Mammary epithelial cell (primary cell): ENCODE data around the gene LASP1.

Experiments
- CTCF ChIP-seq, 2 donors: IDR thresholded peaks in 1 of 2; conservative IDR thresholded peaks in 1 of 2; 2 replicates each; pipeline ENCODE4 v1.5.1; 2011 to 2012; ENCODE audit warnings: inconsistent platforms in 2 of 2, low read length in 2 of 2, mild to moderate bottlenecking in 2 of 2, control low read depth in 1 of 2, low read depth in 1 of 2; ENCODE audit not compliant: insufficient read depth in 1 of 2; ENCODE audit errors: extremely low read depth in 1 of 2
- EZH2 ChIP-seq: IDR thresholded peaks from 2 replicates; pipeline ENCODE4 v1.6.1; 2012; ENCODE audit warnings: low read length, inconsistent platforms, borderline replicate concordance

- TF ChIP-seq CTCF (conservative IDR thresholded peaks at IDR 0.05 in 1 of 2, IDR thresholded peaks at IDR 0.05 in 1 of 2; ENCODE audit: extremely low read depth in 1 of 2, insufficient read depth in 1 of 2, low read depth in 1 of 2, low read length in 2 of 2) (no peak), EZH2 (no peak)
Observed at GRCh38 chr17:38942696-38943334, 73.0 kb downstream of the LASP1 start.
